Calu3 (cell line): ENCODE results near the gene PLD1. TPM values are rescaled to one million over a fixed set of nuclear protein-coding genes. Genes with fewer than 3 reads are reported as not detected.

ENCODE experiments used
- BruUV-seq: library from RNA; stranded (reverse); fragments of 400-500 nt; replicated peaks from 2 replicates; lab custom pipeline; 2021; lab: Mats Ljungman, UMichigan
- CTCF ChIA-PET: fragments of 300-600 bp; sonication (Branson Sonifier 250); formaldehyde crosslinking; loops from one replicate; lab custom pipeline; 2022; ENCODE audit warnings: antibody characterized with exemption; lab: Charles Lee
- DNase-seq: peaks from one replicate; pipeline ENCODE4 v3.0.0; 2022
- H3K27ac Mint-ChIP-seq: one replicate; pipeline ENCODE4 v1.8.0; 2022; ENCODE audit warnings: mixed read lengths; ENCODE audit not compliant: unreplicated experiment
- H3K27me3 Mint-ChIP-seq: one replicate; pipeline ENCODE4 v1.8.0; 2022; ENCODE audit warnings: mixed read lengths; ENCODE audit not compliant: unreplicated experiment
- H3K36me3 Mint-ChIP-seq: one replicate; pipeline ENCODE4 v1.8.0; 2022; ENCODE audit warnings: mild to moderate bottlenecking, moderate library complexity, mixed read lengths; ENCODE audit not compliant: insufficient read depth, unreplicated experiment
- H3K4me1 Mint-ChIP-seq: one replicate; pipeline ENCODE4 v1.8.0; 2022; ENCODE audit warnings: mild to moderate bottlenecking, low read depth, mixed read lengths; ENCODE audit not compliant: unreplicated experiment
- H3K4me3 Mint-ChIP-seq: one replicate; pipeline ENCODE4 v1.8.0; 2022; ENCODE audit warnings: mild to moderate bottlenecking, low read depth, moderate library complexity, mixed read lengths; ENCODE audit not compliant: unreplicated experiment
- H3K9me3 Mint-ChIP-seq: one replicate; pipeline ENCODE4 v1.8.0; 2022; ENCODE audit warnings: low read depth, mixed read lengths; ENCODE audit not compliant: unreplicated experiment
- intact Hi-C: fragments of 100-400 bp; cut with micrococcal nuclease; formaldehyde crosslinking; loops from one replicate; pipeline ENCODE4 v1.10.0; 2022; ENCODE audit not compliant: unreplicated experiment
- total RNA-seq: library from RNA; stranded (reverse); gene quantifications from 2 replicates; pipeline ENCODE4 v1.2.3, GENCODE V29; 2022
- TF ChIP-seq, protein P1 (sequence below): fragments of 200-600 bp; IDR thresholded peaks from one replicate; pipeline ENCODE4 v1.8.0; 2022; ENCODE audit warnings: antibody characterized with exemption; ENCODE audit not compliant: unreplicated experiment

Gene PLD1
- total RNA-seq, 1 experiment from 2014 or later = 61.2 TPM

DNA sequence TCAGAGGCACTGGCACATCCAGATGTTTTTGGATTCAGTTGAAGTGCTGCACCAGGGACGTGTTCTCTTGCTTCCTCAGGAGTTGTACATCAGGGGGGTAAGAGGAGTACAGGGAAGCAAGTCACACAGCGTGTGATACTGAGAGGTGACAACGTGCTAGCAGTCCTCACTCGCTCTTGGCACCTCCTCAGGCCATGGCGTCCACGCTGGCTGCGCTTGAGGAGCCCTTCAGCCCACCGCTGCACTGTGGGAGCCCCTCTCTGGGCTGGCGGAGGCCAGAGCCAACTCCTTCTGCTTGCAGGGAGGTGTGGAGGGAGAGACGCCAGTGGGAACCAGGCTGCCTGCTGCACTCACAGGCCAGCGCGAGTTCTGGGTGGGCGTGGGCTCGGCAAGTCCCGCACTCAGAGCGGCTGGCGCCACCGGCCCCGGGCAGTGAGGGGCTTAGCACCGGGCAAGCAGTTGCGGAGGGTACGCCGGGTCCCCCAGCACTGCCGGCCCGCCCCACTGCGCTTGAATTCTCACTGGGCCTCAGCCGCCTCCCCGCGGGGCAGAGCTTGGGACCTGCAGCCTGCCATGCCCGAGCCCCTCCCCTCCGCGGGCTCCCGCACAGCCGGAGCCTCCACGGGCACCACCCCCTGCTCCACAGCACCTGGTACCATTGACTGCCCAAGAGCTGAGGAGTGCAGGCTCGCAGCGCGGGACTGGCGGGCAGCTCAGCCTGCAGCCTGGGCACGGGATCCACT, 64.5 kb downstream of the PLD1 start:
- CTCF ChIA-PET = interaction anchor here (1.0 kb wide), 1 partner anchor 9 kb away, joined by 3 read pairs; no protein-coding TSS in a partner anchor
- intact Hi-C loops = no loop called here

DNA sequence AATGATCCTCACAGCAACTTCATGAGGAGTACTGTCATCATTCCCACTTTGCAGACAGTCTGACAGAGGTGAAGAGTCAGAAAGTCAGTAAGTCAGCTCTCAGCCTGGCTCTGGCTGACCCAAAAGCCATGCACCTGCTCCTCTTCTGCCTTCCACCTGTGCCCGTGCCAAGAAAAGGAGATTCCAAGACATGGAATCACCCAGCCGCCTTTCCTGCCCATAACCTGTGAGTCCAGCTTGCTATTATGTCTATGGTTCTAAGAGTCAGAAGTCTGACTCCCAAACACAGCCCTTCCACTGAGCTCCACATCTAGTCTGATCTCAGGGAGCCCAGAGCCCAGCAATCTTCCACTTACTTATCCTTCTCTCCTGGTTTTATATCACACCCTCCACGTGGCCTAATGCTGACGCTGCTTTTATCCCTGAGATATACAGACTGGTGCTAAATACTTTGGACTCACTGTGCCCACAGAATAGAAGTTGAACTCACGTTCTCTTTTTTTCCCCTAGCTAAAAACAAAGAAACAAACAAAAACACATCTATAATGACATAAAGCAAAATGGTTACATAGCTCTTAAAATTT, 66.0 kb downstream of the PLD1 start:
- TF ChIP-seq, protein P1, sequence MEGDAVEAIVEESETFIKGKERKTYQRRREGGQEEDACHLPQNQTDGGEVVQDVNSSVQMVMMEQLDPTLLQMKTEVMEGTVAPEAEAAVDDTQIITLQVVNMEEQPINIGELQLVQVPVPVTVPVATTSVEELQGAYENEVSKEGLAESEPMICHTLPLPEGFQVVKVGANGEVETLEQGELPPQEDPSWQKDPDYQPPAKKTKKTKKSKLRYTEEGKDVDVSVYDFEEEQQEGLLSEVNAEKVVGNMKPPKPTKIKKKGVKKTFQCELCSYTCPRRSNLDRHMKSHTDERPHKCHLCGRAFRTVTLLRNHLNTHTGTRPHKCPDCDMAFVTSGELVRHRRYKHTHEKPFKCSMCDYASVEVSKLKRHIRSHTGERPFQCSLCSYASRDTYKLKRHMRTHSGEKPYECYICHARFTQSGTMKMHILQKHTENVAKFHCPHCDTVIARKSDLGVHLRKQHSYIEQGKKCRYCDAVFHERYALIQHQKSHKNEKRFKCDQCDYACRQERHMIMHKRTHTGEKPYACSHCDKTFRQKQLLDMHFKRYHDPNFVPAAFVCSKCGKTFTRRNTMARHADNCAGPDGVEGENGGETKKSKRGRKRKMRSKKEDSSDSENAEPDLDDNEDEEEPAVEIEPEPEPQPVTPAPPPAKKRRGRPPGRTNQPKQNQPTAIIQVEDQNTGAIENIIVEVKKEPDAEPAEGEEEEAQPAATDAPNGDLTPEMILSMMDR = no peak
- Mint-ChIP-seq H3K27ac (no peak overlapping the region), H3K9me3 (no peaks in the 10 kb centered on the region), H3K36me3 (no peaks in the 10 kb centered on the region), H3K4me3 (no peak overlapping the region), H3K4me1 (peaks cover 36% of the 10 kb centered on the region), H3K27me3 (no peaks in the 10 kb centered on the region)
- intact Hi-C loops = no loop called here
- no peak for DNase-seq
- no TSS peak for BruUV-seq
- CTCF ChIA-PET = interaction anchor here (0.5 to 2.6 kb wide), 7 partner anchors 14 to 849 kb away, joined by 3 to 11 read pairs (median 3); no protein-coding TSS in a partner anchor

More for the DNA sequence above, 64.5 kb downstream of the PLD1 start:
- TF ChIP-seq, protein P1 = no peak
- Mint-ChIP-seq H3K4me1 (peaks cover 36% of the 10 kb centered on the region), H3K4me3 (no peak overlapping the region), H3K27ac (no peak overlapping the region), H3K27me3 (no peaks in the 10 kb centered on the region), H3K36me3 (no peaks in the 10 kb centered on the region), H3K9me3 (no peaks in the 10 kb centered on the region)
- no TSS peak for BruUV-seq
- no peak for DNase-seq

DNA sequence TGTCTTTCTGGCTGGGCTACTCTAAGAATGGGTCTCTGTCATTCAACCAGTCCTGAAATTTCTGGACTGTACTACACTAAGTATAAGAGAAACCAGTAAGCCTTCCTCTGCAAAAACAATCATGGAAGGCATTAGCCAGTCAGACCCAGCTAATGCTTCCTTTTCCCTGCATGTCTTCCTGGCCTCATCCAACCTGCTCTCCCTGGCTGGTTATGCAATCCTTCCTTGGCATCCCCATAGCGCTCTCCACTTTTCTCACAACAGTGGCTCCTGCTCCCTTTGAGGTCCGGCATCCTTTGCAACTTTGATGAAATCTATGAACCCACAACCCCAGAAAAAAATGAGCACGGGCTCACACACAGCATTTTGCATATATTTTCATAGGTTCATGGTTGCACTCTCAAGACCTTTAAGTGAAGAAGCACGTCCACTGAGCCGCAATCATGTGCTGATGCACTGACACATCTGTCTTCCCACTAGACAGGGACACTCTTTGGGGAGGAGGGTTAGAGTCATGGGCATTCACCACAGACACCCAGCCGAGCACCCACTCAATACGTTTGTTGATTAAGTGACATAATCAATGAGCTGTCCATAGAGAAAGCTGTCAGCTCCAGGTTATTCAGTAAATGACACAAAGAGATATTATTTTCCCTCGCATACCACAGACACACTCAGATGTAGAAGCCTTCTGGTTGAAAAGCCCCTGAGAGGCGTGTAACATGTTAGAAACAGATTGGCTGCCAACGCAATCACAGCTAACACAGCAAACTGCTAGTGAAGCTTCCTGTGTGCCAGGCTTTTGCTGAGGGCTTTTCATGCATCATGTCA, 66.7 kb downstream of the PLD1 start:
- intact Hi-C loops = no loop called here
- TF ChIP-seq, protein P1 = no peak
- CTCF ChIA-PET = interaction anchor here (0.5 to 2.6 kb wide), 8 partner anchors 15 to 849 kb away, joined by 3 to 11 read pairs (median 3); no protein-coding TSS in a partner anchor

DNA sequence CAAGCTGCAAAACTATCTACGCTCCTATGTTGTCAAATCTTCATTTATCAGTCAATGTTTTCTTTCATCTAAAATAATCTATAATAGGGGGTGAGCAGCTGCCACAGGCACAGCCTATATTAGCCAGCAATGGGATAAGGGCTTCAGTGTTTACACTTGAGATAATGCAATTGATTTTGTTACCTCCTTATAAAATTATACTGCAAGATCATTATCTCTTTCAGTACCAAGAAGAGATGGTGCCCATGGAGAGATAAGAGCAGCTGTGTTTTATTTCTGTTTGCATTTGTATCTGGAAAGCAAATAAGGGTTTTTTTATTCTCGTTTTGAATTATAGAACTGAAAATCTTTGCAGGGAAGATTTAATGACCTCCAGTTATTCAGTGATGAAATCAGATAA, 68.9 kb downstream of the PLD1 start:
- CTCF ChIA-PET = interaction anchor here (1.2 to 1.5 kb wide), 4 partner anchors 9 to 31 kb away, joined by 3 to 7 read pairs (median 4); no protein-coding TSS in a partner anchor
- Mint-ChIP-seq H3K4me3 (no peak overlapping the region), H3K9me3 (no peaks in the 10 kb centered on the region), H3K36me3 (no peaks in the 10 kb centered on the region), H3K4me1 (peaks cover 54% of the 10 kb centered on the region), H3K27me3 (no peaks in the 10 kb centered on the region), H3K27ac (no peak overlapping the region)
- no TSS peak for BruUV-seq
- DNase-seq = no peak
- intact Hi-C loops = no loop called here
- TF ChIP-seq, protein P1 = no peak

More for the DNA sequence above, 66.7 kb downstream of the PLD1 start:
- no TSS peak for BruUV-seq
- H3K9me3 Mint-ChIP-seq = no peaks in the 10 kb centered on the region
- H3K36me3 Mint-ChIP-seq = no peaks in the 10 kb centered on the region
- H3K27ac Mint-ChIP-seq = no peak overlapping the region
- no peaks in the 10 kb centered on the region for H3K27me3 Mint-ChIP-seq
- H3K4me3 Mint-ChIP-seq = no peak overlapping the region
- no peak for DNase-seq
- H3K4me1 Mint-ChIP-seq = peaks cover 36% of the 10 kb centered on the region
